Ureter (tissue), 1 donor: ENCODE data around the gene MAPK8IP3. TPM values are rescaled to one million over a fixed set of nuclear protein-coding genes. Genes with fewer than 3 reads are reported as not detected.

Source experiments
- DNase-seq: peaks from one replicate; pipeline ENCODE4 v3.0.0-alpha.2; 2020; ENCODE audit warnings: low spot score
- total RNA-seq: library from RNA; stranded (reverse); gene quantifications from one replicate; pipeline ENCODE4 v1.2.4, GENCODE V29; 2023
- donor health status: DM: yes; HTN: yes; CAD: no.

MAPK8IP3 gene
- total RNA-seq, 1 donor from 2014 or later: 112 TPM

DNA sequence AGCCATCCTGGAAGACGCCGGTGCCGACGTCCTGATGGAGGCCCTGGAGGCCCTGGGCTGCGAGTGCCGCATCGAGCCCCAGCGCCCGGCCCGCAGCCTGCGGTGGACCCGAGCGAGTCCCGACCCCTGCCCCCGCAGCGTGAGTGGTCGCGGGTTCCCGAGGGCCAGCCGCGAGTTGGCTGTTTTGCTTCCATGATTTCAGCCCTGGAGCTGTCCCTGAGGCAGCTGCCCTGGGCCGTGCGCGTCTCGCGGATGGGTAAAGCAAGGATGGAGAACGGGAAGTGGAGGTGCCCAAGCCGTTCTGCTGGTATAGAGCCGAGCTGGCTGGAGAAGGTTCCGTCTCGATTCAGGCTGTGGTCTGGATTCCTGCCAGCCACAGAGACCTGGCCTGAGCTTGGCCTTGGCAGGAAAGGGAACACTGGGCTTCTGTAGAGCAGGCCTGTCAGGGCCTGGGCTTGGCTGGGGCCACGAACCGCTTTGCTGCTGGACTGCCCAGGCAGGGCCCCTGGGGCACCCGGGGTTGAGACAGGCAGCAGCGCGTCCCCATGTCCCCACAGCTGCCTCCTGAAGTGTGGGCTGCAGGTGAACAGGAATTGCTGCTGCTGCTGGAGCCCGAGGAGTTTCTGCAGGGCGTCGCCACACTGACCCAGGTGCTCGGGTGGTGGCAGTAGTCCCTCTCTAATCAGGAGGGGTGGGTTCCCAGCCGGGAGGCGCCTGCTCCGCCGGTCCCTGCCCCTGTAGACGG lies 67.9 kb downstream of the MAPK8IP3 start:
- DNase-seq: no peak

DNA sequence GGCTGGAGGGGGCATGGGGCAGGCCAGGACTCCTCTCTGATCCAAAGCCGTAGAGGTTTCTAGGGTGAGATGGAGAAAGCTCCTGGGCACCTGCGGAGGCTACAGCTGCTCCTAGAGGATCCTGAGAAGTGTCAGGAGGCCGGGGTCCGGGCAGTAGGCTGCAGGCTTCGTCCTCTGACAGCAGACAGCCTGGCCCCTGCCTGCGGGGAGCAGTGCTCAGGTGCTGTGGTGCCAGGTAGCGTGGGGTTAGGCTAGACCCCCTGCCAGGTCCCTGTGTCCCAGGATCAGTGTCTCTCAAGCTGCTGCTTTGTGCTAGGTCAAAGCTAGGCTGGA lies 68.4 kb downstream of the MAPK8IP3 start:
- no peak for DNase-seq

DNA sequence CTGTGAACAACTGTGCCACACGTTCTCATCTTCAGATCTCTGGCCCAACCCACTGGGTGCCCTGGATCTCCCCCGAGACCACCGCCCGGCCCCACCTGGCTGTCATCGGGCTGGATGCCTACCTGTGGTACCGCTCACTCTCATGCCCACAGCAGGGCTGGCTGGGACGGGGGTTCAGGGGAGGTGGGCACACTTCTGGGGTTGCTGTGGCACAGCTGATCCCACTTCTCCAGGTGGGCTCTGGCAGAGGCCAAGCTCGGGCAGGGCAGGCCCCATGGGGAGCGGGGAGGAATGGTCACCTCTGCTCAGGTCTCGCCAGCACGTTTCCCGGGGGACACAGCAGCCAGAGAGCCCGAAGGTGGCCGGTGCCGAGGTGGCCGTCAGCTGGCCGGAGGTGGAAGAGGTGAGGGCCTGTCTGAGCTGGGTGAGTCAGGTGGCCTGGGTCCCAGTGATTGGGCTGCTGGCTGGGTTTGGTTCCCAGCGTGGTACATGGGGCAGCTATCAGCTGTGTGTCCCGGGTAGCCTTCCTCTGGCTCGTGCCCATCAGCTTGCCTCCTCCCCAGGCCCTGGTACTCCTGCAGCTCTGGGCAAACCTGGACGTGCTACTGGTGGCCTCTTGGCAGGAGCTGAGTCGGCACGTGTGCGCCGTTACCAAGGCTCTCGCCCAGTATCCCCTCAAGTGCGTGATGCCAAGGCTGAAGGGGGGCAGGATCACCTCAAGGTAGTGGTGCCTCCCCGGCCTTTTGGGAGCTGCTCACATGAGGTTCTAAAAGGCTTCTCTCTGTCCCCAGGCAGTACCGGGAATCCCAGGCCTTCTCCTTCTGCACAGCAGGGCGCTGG lies 69.2 kb downstream of the MAPK8IP3 start:
- DNase-seq: no peak

DNA sequence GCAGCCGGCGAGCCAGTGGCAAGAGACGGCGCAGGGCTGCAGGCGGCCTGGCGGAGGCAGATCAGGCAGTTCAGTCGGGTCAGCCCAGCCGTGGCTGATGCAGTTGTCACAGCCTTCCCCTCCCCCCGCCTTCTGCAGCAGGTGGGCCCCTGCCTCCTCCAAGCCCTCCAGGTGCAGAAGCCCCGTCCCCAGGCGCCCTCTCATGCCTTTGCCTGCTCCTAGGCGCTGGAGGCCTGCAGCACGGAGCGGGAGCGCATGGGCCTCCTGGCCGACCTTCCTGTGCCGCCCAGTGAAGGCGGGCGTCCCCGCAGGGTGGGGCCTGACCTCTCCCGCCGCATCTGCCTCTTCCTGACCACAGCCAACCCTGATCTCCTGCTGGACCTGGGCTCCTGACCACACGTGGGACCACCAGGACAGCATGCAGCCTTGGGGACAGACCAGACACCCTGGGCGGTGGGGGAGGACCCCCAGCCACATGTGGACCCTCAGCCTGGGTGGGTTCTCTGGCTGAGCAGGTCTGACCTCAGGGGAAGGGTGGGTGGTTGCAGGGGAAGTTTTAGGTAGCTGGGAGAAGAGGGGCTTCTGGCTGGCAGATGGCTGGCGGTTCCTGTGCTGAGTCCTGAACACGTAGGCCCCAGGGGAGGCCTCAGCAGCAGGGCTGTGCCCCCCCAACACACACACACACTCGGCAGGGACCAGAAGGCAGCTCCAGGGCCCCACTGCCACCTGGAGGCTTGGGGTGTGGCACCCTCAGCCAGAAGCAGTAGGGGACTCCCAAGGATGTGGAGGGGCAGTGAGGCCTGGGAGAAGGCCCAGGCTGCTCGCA lies 70.1 kb downstream of the MAPK8IP3 start:
- no peak for DNase-seq

DNA sequence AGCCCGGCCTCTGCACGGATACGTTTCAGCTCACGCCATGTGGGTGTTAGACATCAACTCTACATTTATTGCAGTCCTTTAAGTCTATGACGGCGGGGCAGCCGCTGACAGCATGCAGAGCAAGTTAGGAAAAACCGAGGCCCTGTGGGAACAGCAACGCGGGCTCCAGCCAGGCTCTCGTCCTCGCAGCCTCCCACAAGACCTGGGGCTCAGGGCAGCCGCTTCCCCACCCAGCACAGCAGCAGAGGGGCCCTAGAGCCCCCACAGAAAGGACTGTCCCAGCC lies 70.6 kb downstream of the MAPK8IP3 start:
- DNase-seq: no peak

DNA sequence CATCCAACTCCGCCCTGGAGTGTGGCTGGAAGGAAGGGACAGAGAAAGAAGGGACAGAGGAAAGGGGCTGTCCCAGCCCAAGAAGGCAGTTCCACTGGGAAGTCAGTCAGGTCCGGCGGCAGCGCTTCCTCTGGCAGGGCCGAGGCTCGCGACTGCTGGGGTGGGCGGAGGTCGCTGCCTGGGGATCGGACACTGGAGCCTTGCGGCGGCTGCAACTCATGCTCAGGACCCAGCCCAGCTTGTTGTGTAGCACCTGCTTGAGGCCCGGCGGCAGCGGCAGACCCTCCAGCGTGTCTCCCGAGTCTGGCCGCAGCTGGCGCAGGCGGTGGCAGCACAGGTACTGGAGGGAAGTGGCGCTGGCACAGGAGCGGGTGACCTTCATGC lies 71.0 kb downstream of the MAPK8IP3 start:
- DNase-seq: no peak

DNA sequence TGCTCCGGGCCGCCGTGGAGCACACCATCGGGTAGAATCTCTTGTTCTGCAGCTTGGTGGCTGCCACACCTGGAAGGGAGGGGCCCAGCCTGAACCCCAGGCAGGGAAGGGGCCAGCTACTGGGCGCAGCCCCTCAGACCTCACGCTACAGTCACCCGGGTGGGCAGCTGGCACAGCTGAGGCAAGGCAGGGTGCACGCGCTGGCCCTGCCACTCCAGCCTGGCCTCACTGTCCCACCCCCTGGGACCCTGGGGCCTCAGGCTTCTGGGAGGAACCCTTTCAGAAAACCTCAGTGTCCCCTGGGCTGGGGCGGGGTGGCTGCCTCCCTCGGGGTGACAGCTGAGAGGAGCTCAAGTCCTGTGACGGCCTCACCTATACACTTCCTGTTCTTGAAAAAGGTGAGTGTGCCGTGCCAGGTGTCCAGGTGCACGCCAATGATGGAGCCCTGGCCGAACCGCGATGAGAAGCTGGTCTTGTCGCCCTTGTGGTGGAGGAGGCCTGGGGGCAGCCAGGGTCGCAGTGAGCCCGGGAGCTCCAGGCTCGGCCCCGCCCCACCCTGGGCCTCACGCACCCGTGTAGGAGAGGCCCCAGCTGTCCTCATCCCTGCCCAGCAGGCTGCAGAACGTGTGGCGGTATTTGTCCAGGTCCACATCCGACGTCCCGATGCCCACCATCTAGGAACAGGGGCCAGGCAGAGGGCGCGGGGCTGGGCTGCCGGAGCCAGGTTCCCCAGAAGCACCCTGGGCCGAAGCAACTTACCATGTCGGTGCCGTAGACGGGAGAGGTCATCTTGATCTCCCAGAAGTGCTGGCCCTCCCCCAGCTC lies 71.6 kb downstream of the MAPK8IP3 start:
- no peak for DNase-seq

DNA sequence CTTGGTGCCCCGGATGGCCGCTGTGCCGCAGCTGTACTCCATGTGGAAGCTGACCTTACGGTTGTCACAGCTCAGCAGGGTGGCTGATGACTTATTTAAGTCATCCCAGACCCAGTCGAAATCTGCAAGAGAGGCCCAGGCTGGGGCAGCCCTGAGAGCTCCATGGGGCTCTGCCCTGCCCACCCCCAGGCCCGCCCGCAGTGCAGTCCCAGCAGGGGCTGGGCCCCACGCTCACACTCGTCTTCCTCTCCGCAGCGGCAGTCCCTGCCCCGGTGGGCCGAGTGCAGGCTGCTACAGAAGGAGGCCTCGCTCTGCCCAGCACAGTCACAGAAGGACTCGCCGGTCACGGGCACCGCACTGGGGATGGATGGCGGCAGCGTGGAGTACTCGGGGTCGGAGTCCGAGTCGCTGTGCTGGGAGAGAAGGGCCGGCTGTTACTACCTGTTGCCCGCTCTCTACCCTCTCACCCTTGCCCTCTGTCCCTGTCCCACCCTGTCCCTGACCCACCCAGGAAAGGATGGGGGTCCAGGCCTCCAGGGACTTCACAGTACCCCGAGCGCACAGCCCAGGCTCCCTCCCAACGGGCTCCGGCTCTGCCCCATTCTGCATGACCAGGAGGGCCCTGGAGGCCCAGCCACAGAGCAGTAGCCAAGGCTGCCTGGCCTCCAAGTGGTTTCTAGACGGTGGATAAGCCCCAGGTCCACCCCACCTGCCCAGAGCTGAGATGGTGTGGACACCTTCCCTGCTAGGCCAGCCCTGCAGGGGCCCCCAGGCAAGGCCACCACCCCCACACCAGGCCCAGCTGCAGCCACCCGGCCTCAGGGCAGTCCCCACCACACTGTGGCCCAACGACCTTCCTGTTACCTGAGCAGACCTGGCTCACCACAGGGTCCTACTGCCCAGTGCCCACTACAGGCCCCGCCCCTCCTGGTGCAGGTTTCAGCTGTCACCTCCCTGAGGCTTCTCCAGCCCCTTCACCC lies 72.5 kb downstream of the MAPK8IP3 start:
- DNase-seq: no peak

DNA sequence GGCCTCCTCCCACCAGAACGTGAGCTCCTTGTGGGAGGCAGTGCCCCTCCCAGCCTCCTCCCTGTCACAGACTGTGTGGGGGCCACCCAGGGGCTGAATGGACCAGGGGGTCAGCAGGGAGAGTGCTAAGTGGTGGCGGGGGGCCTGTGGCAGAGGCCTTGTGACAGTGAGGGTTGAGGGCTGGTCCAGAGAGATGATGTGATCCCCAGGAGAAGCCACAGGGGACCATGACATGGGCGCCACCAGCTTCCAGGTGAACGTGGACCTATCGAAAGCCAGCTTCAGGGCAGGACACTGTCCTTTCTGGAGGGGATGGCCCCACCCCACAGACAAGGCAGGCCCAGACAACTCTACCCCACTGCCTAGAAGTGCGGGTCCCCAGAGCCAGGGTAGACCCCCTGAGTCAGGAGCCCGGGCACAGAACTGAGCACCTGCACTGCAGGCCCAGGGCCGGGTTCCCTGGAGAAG lies 73.3 kb downstream of the MAPK8IP3 start:
- DNase-seq: no peak

DNA sequence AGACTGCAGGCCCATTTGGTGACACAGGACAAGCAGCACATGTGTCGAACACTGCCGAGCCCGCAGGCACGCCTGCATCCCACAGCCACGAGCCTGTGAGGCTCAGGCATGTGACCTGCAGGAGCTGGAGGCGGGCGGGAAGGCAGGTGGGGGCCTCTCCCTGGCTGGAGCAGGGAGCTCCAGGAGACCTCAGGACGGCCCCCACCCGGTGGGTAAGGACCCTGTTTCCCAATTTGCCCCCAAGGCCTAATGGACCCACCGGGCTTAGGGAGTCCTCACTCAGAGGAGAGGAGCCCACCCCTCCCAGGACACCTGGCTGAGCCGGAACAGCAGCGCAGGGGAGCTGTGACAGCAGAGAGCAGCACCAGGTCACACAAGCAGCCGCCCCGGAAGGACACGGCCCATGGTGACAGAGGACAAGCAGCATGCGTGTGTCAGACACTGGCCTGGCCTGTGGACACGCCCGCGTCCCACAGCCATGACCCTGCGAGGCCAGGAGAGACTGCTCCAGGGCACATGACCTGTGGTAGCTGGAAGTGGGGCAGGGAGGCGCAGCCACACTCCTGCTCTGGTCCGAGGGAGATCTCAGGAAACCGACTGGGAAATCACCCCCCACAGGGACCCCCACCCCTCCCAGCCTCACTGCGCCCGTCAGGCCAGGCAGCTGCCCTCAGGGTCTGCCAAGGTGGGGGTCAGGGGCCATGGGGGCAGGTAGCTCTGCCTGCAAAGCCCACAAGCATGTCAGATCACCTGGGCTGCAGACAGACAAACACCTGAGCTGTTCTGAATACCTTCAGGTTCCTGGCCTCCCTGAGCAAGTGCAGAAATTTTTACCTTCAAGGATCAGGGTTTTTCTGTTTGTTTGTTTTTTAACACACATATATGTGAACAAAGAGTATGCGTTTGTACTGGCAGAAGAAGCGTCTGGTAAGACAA lies 74.0 kb downstream of the MAPK8IP3 start:
- no peak for DNase-seq

DNA sequence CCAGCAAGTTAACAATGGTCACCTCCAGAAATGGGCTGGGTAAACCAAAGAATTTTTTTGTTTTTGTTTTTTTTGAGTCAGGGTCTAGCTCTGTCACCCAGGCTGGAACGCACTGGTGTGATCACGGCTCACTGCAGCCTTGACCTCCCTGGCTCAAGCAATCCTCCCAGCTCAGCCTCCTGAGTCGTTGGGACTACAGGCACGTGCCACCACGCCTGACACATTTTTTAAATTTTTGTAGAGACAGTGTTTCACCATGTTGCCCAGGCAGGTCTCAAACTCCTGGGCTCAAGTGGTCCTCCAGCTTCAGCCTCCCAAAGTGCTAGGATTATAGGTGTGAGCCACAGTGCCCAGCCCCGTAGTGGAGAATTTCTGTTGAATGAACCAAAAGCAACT lies 74.7 kb downstream of the MAPK8IP3 start:
- no peak for DNase-seq

DNA sequence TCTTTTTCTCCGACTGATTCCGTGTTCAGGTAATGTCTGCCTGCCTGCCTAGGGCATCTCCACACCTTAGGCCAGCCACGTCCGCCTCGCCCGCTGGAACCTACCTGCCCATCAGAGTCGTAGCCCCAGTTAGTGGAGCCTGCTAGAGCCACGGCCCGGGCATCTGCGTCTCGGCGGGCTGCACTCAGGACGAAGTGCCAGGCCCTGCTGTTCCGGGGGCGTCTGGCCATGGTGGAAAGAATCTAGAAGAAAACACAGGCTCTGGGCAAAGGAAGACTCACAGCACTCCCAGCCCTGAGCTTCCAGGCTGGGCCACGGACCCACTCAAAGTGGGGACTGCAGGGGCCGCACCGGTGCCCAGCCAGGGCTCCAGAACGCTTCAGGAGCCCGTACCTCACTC lies 75.3 kb downstream of the MAPK8IP3 start:
- no peak for DNase-seq

DNA sequence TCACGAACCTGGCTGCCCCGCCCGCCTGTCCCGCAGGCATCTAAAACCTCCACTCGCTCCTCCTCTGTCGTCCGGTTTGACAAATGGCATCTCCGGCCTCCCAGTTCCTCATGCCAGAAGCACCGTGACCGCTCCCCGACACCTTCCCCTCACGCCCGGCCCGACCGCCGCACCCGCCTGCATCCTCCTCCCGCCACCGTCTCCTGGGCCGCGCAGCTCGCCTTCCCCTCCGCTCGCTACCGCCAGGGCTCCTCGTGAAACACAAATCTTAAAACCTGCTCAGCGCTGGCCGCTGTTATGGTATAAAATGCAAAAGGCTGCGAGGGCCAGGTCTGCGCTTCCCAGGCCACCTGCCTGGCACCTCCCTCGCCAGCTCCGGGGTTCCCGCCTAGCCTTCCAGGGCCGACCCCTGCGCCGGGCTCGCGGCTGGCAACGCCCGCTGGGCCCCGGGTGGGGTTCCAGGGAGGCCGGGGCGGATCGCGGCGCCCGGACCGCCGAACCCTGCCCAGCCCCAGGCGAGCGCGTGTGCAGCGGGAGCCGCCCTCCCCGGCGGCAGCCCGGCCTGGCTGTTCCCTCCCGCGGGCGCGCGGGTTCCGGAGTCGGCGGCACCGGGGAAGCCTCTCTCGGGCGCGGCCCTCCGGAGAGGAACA lies 75.9 kb downstream of the MAPK8IP3 start:
- DNase-seq: no peak

DNA sequence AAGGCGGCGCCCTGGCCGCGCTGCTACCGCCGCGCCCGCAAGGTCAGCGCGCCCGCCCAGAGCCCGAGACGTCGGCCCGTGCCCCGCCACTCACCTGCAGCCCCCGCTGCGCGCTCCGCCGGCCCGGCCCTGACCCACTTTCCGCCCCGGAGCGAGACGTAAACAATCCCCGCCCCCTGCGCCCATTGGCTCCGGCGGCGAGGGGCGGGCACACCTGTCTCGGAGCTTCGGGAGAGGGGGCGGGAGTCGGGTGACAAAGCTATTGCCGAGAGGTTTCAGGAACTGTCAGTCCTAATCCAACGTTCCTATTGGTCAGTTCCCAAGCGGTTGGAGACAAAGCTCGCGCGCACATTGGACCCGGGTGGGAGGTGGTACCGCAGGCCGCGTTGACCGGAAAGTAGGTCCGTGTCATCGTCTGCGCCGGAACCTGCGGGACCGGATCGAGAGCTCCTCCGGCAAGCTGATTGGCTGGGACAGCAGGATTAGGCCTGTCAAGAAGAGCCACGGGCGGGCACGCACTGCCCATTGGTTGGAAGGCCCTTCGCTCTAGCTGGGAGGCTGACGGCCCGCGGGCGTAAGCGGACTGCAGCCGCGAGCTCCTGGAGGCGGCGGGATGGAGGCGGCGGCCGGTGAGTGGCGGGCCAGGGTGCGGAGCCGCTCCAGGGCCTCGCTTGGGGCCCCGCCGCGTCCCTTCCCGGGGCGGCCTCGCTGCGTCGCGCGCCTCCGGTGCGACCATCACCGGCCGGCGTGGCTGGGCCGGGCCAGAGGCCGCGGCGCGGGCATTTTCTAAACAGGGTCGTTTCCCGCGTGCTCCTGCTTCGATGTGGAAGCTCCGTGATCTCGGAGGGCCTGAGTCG lies 76.6 kb downstream of the MAPK8IP3 start, which contains the start of the genes NUBP2 and SPSB3:
NUBP2 (plus strand) TSS at position 553 of the 857 bp plus-strand sequence; CDS start at position 614, 61 bp downstream.
SPSB3 (minus strand) TSS at position 164 of the 857 bp plus-strand sequence. CDS start 1,088 bp downstream, outside the sequence.
- DNase-seq: peak; percentile 100

DNA sequence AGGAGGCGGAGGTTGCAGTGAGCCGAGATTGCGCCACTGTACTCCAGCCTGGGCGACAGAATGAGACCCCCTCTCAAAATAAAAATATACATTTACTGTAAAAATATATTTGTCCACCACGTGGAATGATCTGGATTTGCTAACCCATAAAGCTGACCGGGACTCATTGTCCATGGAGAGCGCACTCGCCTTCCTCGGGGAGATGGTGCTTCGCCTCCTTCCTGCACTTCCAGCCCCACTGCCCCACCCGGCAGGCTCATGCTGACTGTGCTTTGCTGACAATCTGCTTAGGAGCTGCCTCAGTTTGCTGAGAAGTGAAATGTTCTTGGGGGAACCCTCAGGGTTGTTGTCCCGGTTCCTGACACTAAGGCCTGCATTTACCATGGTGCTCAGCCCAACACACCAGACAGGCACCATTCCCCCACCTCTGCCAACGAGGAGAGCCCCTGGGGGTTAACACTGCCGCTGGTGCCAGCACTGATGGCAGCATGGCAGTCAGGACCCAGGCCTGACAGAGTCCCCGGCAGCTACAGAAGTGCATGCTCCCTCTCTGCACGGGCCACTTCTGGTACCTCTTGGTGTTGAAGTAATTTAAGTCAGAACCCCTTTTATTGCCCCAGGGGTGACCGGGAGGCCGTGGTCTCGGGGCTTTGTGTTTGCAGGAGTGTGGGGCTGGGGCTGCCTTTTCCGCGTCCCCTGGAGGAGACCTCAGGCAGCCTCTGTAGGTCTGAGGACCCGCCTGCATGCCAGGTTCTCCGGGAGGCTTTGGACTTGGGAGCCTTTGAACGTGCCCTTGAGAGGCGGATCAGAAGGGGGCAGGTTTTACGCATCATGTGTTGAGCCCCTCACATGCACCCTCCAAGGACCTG lies 79.2 kb downstream of the MAPK8IP3 start:
- peak; percentile 44 for DNase-seq

DNA sequence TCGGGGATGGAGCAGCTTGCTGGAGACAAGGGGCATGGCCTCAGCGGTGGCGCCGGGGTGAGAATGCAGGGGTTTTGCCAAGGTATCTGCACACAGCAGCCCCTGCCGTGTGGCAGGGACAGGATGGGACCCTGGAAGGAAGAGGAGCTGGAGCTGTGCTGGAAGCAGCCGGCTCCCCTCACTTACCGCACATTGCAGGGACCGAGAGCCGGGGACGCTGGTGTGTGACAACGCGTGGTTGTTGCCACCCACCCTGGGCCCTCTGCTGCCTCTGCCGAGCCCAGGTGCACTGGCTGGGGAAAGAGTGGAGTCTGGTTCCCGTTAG lies 79.8 kb downstream of the MAPK8IP3 start:
- no peak for DNase-seq
